ENCODE data around the gene SPTBN1. TPM values are rescaled to one million over a fixed set of nuclear protein-coding genes. Genes with fewer than 3 reads are reported as not detected.

SPTBN1 gene
- total and polyA plus RNA-seq, 2 of the 13 experiments (the other 11 are each of a cell fraction or from before 2014, with no cell fraction given), result 123 to 299 TPM

DNA sequence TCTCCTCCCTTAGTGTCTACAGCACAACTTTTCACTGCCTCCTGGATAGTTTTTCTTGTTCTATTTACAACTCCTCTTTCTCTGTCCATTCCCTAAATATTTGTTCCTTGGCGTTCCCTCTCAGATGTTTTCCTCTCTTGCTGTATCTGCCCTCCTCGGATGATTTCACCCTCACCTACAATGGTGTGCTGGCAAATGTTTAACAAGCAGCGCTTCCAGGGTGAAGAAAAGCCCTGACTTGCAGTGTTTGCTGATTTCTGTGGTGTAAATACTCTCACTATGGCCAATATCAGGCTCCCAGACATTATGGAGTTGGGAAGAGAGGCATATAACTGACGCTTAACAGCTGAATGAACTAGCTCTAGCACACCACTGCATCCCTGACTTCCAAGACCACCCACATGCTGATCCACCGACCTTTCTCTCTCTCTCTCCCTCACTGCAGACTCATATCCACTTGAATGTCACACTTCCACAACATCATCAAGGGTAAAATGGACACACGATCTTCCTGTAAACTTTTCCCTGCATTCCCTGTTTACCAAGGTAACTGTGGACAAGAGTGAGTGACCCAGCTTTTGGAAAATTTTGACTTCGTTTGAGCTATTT, 31.5 kb upstream of the SPTBN1 start (continued):
- TF ChIP-seq, protein P1, sequence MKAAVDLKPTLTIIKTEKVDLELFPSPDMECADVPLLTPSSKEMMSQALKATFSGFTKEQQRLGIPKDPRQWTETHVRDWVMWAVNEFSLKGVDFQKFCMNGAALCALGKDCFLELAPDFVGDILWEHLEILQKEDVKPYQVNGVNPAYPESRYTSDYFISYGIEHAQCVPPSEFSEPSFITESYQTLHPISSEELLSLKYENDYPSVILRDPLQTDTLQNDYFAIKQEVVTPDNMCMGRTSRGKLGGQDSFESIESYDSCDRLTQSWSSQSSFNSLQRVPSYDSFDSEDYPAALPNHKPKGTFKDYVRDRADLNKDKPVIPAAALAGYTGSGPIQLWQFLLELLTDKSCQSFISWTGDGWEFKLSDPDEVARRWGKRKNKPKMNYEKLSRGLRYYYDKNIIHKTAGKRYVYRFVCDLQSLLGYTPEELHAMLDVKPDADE (CRISPR knock-in tag; IDR thresholded peaks at IDR 0.05), result no peak
- TF ChIP-seq ZNF18 (CRISPR knock-in tag; IDR thresholded peaks at IDR 0.05; ENCODE audit: insufficient replicate concordance) (no peak), PHF8 (CRISPR knock-in tag; IDR thresholded peaks at IDR 0.05) (no peak), ZIK1 (CRISPR knock-in tag; IDR thresholded peaks at IDR 0.05; ENCODE audit: borderline replicate concordance, low read depth) (no peak), RXRB (CRISPR knock-in tag; IDR thresholded peaks at IDR 0.05; ENCODE audit: borderline replicate concordance) (no peak), ZUFSP (CRISPR knock-in tag; IDR thresholded peaks at IDR 0.05; ENCODE audit: borderline replicate concordance) (no peak), ZC3H13 (CRISPR knock-in tag; IDR thresholded peaks at IDR 0.05) (no peak), SIX4 (CRISPR knock-in tag; IDR thresholded peaks at IDR 0.05) (no peak), ZNF549 (CRISPR knock-in tag; IDR thresholded peaks at IDR 0.05) (no peak), TEAD3 (CRISPR knock-in tag; optimal IDR thresholded peaks at IDR 0.05; ENCODE audit: borderline replicate concordance) (peak; percentile 39), FIP1L1 (IDR thresholded peaks at IDR 0.05; ENCODE audit: borderline replicate concordance, insufficient read depth, low read depth, low read length) (no peak), ATM (IDR thresholded peaks at IDR 0.05; ENCODE audit: borderline replicate concordance) (no peak), LCORL (IDR thresholded peaks at IDR 0.05) (no peak), LCORL (CRISPR knock-in tag; IDR thresholded peaks at IDR 0.05) (0 out of 2 replicates have a peak, but pooled peaks have one; percentile 32), ZNF790 (CRISPR knock-in tag; IDR thresholded peaks at IDR 0.05; ENCODE audit: borderline replicate concordance) (no peak), NFYC (CRISPR knock-in tag; IDR thresholded peaks at IDR 0.05) (no peak), SRSF1 (optimal IDR thresholded peaks at IDR 0.05; ENCODE audit: low read depth, low read length) (no peak), MED1 (CRISPR knock-in tag; IDR thresholded peaks at IDR 0.05) (no peak), ZNF382 (CRISPR knock-in tag; IDR thresholded peaks at IDR 0.05; ENCODE audit: borderline replicate concordance) (no peak), ZNF761 (CRISPR knock-in tag; conservative IDR thresholded peaks at IDR 0.05) (no peak), MEIS2 (CRISPR knock-in tag; IDR thresholded peaks at IDR 0.05) (no peak), SP5 (CRISPR knock-in tag; IDR thresholded peaks at IDR 0.05; ENCODE audit: borderline replicate concordance, low read depth) (no peak), RBM22 (optimal IDR thresholded peaks at IDR 0.05; ENCODE audit: low read length) (no peak)
- TF ChIP-seq, protein P2, sequence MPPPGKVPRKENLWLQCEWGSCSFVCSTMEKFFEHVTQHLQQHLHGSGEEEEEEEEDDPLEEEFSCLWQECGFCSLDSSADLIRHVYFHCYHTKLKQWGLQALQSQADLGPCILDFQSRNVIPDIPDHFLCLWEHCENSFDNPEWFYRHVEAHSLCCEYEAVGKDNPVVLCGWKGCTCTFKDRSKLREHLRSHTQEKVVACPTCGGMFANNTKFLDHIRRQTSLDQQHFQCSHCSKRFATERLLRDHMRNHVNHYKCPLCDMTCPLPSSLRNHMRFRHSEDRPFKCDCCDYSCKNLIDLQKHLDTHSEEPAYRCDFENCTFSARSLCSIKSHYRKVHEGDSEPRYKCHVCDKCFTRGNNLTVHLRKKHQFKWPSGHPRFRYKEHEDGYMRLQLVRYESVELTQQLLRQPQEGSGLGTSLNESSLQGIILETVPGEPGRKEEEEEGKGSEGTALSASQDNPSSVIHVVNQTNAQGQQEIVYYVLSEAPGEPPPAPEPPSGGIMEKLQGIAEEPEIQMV (CRISPR knock-in tag; IDR thresholded peaks at IDR 0.05; ENCODE audit: low read depth), result no peak
- TF ChIP-seq, protein P3, sequence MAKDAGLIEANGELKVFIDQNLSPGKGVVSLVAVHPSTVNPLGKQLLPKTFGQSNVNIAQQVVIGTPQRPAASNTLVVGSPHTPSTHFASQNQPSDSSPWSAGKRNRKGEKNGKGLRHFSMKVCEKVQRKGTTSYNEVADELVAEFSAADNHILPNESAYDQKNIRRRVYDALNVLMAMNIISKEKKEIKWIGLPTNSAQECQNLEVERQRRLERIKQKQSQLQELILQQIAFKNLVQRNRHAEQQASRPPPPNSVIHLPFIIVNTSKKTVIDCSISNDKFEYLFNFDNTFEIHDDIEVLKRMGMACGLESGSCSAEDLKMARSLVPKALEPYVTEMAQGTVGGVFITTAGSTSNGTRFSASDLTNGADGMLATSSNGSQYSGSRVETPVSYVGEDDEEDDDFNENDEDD (CRISPR knock-in tag; IDR thresholded peaks at IDR 0.05; ENCODE audit: borderline replicate concordance), result no peak
